A673 (cell line): ENCODE data around the gene SSX1. TPM values are rescaled to one million over a fixed set of nuclear protein-coding genes. Genes with fewer than 3 reads are reported as not detected.
"Not testable (repeated sequence)": the region's sequence is repeated elsewhere in the genome, so short reads cannot be mapped to it uniquely, and the experiment has no call there.

Experiments
- Bru-seq: library from RNA; stranded (reverse); fragments of 400-500 nt; gene quantifications from one replicate; lab custom pipeline; 2021; lab: Mats Ljungman, UMichigan
- BruChase-seq, 2 experiments: library from RNA; stranded (reverse); fragments of 400-500 nt; gene quantifications; one replicate each; lab custom pipeline; 2021; lab: Mats Ljungman, UMichigan
- BruUV-seq: library from RNA; stranded (reverse); fragments of 400-500 nt; replicated peaks from 2 replicates; lab custom pipeline; 2021; lab: Mats Ljungman, UMichigan
- CTCF ChIA-PET: fragments of 300-600 bp; sonication (Branson Sonifier 250); formaldehyde crosslinking; loops from one replicate; lab custom pipeline; 2022; ENCODE audit warnings: antibody characterized with exemption; lab: Charles Lee
- POLR2A ChIA-PET: fragments of 300-600 bp; sonication (Branson Sonifier 250); formaldehyde crosslinking; loops from one replicate; lab custom pipeline; 2022; ENCODE audit warnings: antibody characterized with exemption; ENCODE audit not compliant: low non-redundant PET; lab: Charles Lee
- DNase-seq: peaks from one replicate; pipeline ENCODE4 v3.0.0-alpha.2; 2015; ENCODE audit warnings: low spot score
- H3K27ac ChIP-seq: fragments of 200-600 bp; sonication (generic); 2 replicates; pipeline ENCODE4 v1.5.1; 2016; ENCODE audit warnings: mixed run types, low read depth, mild to moderate bottlenecking, mixed read lengths, antibody characterized with exemption, low read length; ENCODE audit not compliant: poor library complexity, severe bottlenecking
- H3K27me3 ChIP-seq: fragments of 200-600 bp; sonication (generic); replicated peaks from 2 replicates; pipeline ENCODE4 v1.6.1; 2017; ENCODE audit warnings: mixed run types, low read depth, mild to moderate bottlenecking, mixed read lengths, antibody characterized with exemption, low read length; ENCODE audit not compliant: insufficient read depth, poor library complexity
- H3K36me3 ChIP-seq: fragments of 200-600 bp; sonication (generic); 2 replicates; pipeline ENCODE4 v1.6.1; 2016; ENCODE audit warnings: mixed run types, mild to moderate bottlenecking, mixed read lengths, antibody characterized with exemption, low read length; ENCODE audit not compliant: insufficient read depth, poor library complexity, severe bottlenecking
- H3K4me1 ChIP-seq: fragments of 200-600 bp; sonication (generic); 2 replicates; pipeline ENCODE4 v1.6.1; 2017; ENCODE audit warnings: mixed run types, mild to moderate bottlenecking, mixed read lengths, antibody characterized with exemption, low read length; ENCODE audit not compliant: insufficient read depth, poor library complexity, severe bottlenecking
- H3K4me3 ChIP-seq: fragments of 200-600 bp; sonication (generic); 2 replicates; pipeline ENCODE4 v1.5.1; 2016; ENCODE audit warnings: low read depth, mixed run types, mild to moderate bottlenecking, mixed read lengths, low read length; ENCODE audit not compliant: poor library complexity, severe bottlenecking
- H3K9me3 ChIP-seq: fragments of 200-600 bp; sonication (generic); 2 replicates; pipeline ENCODE4 v1.6.1; 2016; ENCODE audit warnings: mixed run types, low read depth, mild to moderate bottlenecking, mixed read lengths, antibody characterized with exemption, low read length; ENCODE audit not compliant: poor library complexity, severe bottlenecking
- intact Hi-C: fragments of 100-400 bp; cut with micrococcal nuclease; formaldehyde crosslinking; loops from one replicate; pipeline ENCODE4 v1.10.0; 2022; ENCODE audit not compliant: unreplicated experiment
- long read RNA-seq: library from polyadenylated mRNA; stranded (forward); transcript quantifications from one replicate; pipeline ENCODE4 v2.0.0, GENCODE V29; 2022
- total RNA-seq: library from RNA; stranded (reverse); gene quantifications from 2 replicates; pipeline ENCODE4 v1.2.3, GENCODE V29; 2021

SSX1 gene
- not detected in 2 replicates for total RNA-seq
- Bru-seq, nascent RNA: percentile 7 among the genes with signal in this experiment
- BruChase-seq, experiment 1, labeled RNA remaining after a 2-hour chase: percentile 7 among the genes with signal in this experiment
- BruChase-seq, experiment 2, labeled RNA remaining after a 6-hour chase: percentile 13 among the genes with signal in this experiment
- long read RNA-seq: 0 reads

- intact Hi-C loops, H3K9me3 ChIP-seq, DNase-seq, H3K27me3 ChIP-seq, POLR2A ChIA-PET, H3K36me3 ChIP-seq, H3K27ac ChIP-seq, CTCF ChIA-PET, H3K4me3 ChIP-seq, H3K4me1 ChIP-seq, BruUV-seq: not testable (repeated sequence)
Observed at GRCh38 chrX:48255062-48255796, at the start of gene SSX1. SSX1 (plus strand) TSS chrX:48255392; CDS start chrX:48257242, 1,850 bp downstream.

- BruUV-seq, H3K4me3 ChIP-seq, POLR2A ChIA-PET, H3K36me3 ChIP-seq, H3K27ac ChIP-seq, H3K4me1 ChIP-seq, DNase-seq, intact Hi-C loops, H3K27me3 ChIP-seq, H3K9me3 ChIP-seq, CTCF ChIA-PET: not testable (repeated sequence)
Observed at GRCh38 chrX:48214341-48214740, 40.9 kb upstream of the SSX1 start.

GRCh38 chrX:48224196-48224595 is 31.0 kb upstream of the SSX1 start:
- POLR2A ChIA-PET, H3K27ac ChIP-seq, H3K4me3 ChIP-seq, DNase-seq, H3K4me1 ChIP-seq, intact Hi-C loops, CTCF ChIA-PET, BruUV-seq, H3K27me3 ChIP-seq, H3K9me3 ChIP-seq, H3K36me3 ChIP-seq: not testable (repeated sequence)

- H3K36me3 ChIP-seq, DNase-seq, H3K27ac ChIP-seq, intact Hi-C loops, BruUV-seq, H3K4me3 ChIP-seq, H3K4me1 ChIP-seq, POLR2A ChIA-PET, H3K9me3 ChIP-seq, CTCF ChIA-PET, H3K27me3 ChIP-seq: not testable (repeated sequence)
Observed at GRCh38 chrX:48252945-48253344, 2.2 kb upstream of the SSX1 start.

GRCh38 chrX:48274365-48274764 is 19.2 kb downstream of the SSX1 start:
- H3K4me3 ChIP-seq, intact Hi-C loops, H3K9me3 ChIP-seq, H3K4me1 ChIP-seq, CTCF ChIA-PET, H3K36me3 ChIP-seq, POLR2A ChIA-PET, BruUV-seq, DNase-seq, H3K27ac ChIP-seq, H3K27me3 ChIP-seq: not testable (repeated sequence)
